Gastrocnemius medialis (tissue), 4 donors: ENCODE results near the gene SYCN. TPM values are rescaled to one million over a fixed set of nuclear protein-coding genes. Genes with fewer than 3 reads are reported as not detected.

ENCODE experiments used
- ATAC-seq, 2 donors: fragments of 150-250 bp; one replicate each; pipeline ENCODE4 v1.9.1; 2016
- DNase-seq, 2 donors: peaks; one replicate each; pipeline ENCODE4 v3.0.0-alpha.2; 2019
- H3K27ac ChIP-seq, 4 donors: fragments of 200-600 bp; sonication (generic); 1 replicate in 1 of 4; 2 replicates in 3 of 4; pipeline ENCODE4 v1.5.1; 2016 to 2018; ENCODE audit warnings: mild to moderate bottlenecking in 2 of 4, moderate library complexity in 1 of 4
- H3K27me3 ChIP-seq, 3 donors: fragments of 200-600 bp; sonication (generic) in 2 of 3; 1 replicate in 1 of 3; 2 replicates in 2 of 3; pipeline versions ENCODE4 v1.5.1 to v1.6.0; 2016 to 2019; ENCODE audit warnings: mild to moderate bottlenecking in 1 of 3, moderate library complexity in 1 of 3
- H3K36me3 ChIP-seq, 2 donors: fragments of 200-600 bp; sonication (generic) in 1 of 2; one replicate each; pipeline ENCODE4 v1.5.1; 2017 to 2018
- H3K4me1 ChIP-seq, 2 donors: fragments of 200-600 bp; sonication (generic) in 1 of 2; one replicate each; pipeline ENCODE4 v1.5.1; 2016 to 2017; ENCODE audit warnings: mild to moderate bottlenecking in 2 of 2
- H3K4me3 ChIP-seq, 4 donors: fragments of 200-600 bp; sonication (generic) in 3 of 4; 1 replicate in 1 of 4; 2 replicates in 3 of 4; pipeline ENCODE4 v1.5.1; 2016 to 2019; ENCODE audit warnings: mild to moderate bottlenecking in 2 of 4
- H3K9me3 ChIP-seq, 3 donors: fragments of 200-600 bp; sonication (generic) in 2 of 3; 1 replicate in 1 of 3; 2 replicates in 2 of 3; pipeline ENCODE4 v1.5.1; 2016 to 2019
- POLR2A ChIP-seq, 2 donors: fragments of 450-650 bp; IDR thresholded peaks; one replicate each; pipeline ENCODE4 v1.6.1; 2017; ENCODE audit warnings: antibody characterized with exemption in 2 of 2, mild to moderate bottlenecking in 2 of 2, moderate library complexity in 2 of 2
- in situ Hi-C, 4 donors: fragments of 200-750 bp; cut with MboI; loops; one replicate each; pipeline versions ENCODE4 v1.15.0 to v1.8.0; 2017; ENCODE audit warnings: low sequenced_read_pairs in 4 of 4
- intact Hi-C: fragments of 100-400 bp; cut with DNase I; formaldehyde crosslinking; loops from one replicate; pipeline ENCODE4 v1.15.1; 2023; ENCODE audit warnings: low total_unique reads
- total RNA-seq, 4 donors: library from RNA; depleted of rRNA; stranded (reverse); fragments of >200 nt; gene quantifications; one replicate each; pipeline versions ENCODE4 v1.1.0 to v1.2.3, GENCODE V29; 2016
- TF ChIP-seq, protein P1 (sequence below), 5 experiments: fragments of 450-650 bp in 3 of 5; fragments of 200-600 bp in 2 of 5; sonication (generic) in 2 of 5; IDR thresholded peaks in 4 of 5; conservative IDR thresholded peaks in 1 of 5; 1 replicate in 4 of 5; 2 replicates in 1 of 5; pipeline ENCODE4 v1.5.1; 2016 to 2019; ENCODE audit warnings: antibody characterized with exemption in 5 of 5, mild to moderate bottlenecking in 3 of 5, moderate library complexity in 3 of 5

The SYCN gene
- total RNA-seq, 4 donors from 2014 or later: not detected

GRCh38 chr19:39207293-39207836, 3.3 kb upstream of the SYCN start:
- no peaks in the 10 kb centered on the region for H3K36me3 ChIP-seq
- in situ Hi-C loops: no loop called here
- H3K9me3 ChIP-seq: no peaks in the 10 kb centered on the region
- no peak for TF ChIP-seq POLR2A (IDR thresholded peaks at IDR 0.05)
- TF ChIP-seq, protein P1, sequence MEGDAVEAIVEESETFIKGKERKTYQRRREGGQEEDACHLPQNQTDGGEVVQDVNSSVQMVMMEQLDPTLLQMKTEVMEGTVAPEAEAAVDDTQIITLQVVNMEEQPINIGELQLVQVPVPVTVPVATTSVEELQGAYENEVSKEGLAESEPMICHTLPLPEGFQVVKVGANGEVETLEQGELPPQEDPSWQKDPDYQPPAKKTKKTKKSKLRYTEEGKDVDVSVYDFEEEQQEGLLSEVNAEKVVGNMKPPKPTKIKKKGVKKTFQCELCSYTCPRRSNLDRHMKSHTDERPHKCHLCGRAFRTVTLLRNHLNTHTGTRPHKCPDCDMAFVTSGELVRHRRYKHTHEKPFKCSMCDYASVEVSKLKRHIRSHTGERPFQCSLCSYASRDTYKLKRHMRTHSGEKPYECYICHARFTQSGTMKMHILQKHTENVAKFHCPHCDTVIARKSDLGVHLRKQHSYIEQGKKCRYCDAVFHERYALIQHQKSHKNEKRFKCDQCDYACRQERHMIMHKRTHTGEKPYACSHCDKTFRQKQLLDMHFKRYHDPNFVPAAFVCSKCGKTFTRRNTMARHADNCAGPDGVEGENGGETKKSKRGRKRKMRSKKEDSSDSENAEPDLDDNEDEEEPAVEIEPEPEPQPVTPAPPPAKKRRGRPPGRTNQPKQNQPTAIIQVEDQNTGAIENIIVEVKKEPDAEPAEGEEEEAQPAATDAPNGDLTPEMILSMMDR (IDR thresholded peaks at IDR 0.05 in 4 of 5, conservative IDR thresholded peaks at IDR 0.05 in 1 of 5): no peak
- DNase-seq (no peak), ATAC-seq (no peak)
- no peak overlapping the region for H3K27ac ChIP-seq
- peaks cover 23 to 26% (median 24%) of the 10 kb centered on the region in 3 donors for H3K27me3 ChIP-seq
- H3K4me1 ChIP-seq: no peaks in the 10 kb centered on the region
- H3K4me3 ChIP-seq: no peak overlapping the region
- intact Hi-C loops: no loop called here

- intact Hi-C loops: no loop called here
- no peaks in the 10 kb centered on the region for H3K4me1 ChIP-seq
- H3K27ac ChIP-seq: no peak overlapping the region
- no peak for ATAC-seq
- no peaks in the 10 kb centered on the region for H3K9me3 ChIP-seq
- no peak for DNase-seq
- in situ Hi-C loops: no loop called here
- H3K27me3 ChIP-seq: peaks cover 32 to 35% (median 35%) of the 10 kb centered on the region in 3 donors
- TF ChIP-seq POLR2A (IDR thresholded peaks at IDR 0.05): no peak
- TF ChIP-seq, protein P1 (IDR thresholded peaks at IDR 0.05 in 4 of 5, conservative IDR thresholded peaks at IDR 0.05 in 1 of 5): no peak
- H3K36me3 ChIP-seq: no peaks in the 10 kb centered on the region
- H3K4me3 ChIP-seq: no peak overlapping the region
These were observed 2.1 kb upstream of the SYCN start for GRCh38 chr19:39206122-39206521.

DNA sequence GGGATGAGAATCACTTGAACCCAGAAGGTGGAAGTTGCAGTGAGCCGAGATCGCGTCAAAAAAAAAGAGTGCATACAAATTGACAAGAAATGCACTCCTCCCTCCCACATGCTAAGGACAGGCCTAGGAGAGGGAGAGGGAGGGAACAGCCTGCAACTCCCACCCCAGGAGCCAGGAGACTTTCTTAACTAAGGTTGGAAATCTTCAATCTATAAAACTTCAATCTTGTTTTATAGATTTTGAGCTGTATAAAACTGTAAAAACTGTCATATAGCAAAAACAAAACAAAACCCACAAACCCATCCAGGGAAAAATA, 1.3 kb upstream of the SYCN start:
- intact Hi-C loops: no loop called here
- Histone ChIP-seq H3K4me1 (no peaks in the 10 kb centered on the region), H3K27ac (no peak overlapping the region), H3K36me3 (no peaks in the 10 kb centered on the region), H3K4me3 (no peak overlapping the region), H3K27me3 (peaks cover 38 to 42% (median 39%) of the 10 kb centered on the region in 3 donors), H3K9me3 (no peaks in the 10 kb centered on the region)
- DNase-seq (no peak), ATAC-seq (no peak)
- TF ChIP-seq, protein P1 (IDR thresholded peaks at IDR 0.05 in 4 of 5, conservative IDR thresholded peaks at IDR 0.05 in 1 of 5): no peak
- no peak for TF ChIP-seq POLR2A (IDR thresholded peaks at IDR 0.05)
- in situ Hi-C loops: no loop called here

DNA sequence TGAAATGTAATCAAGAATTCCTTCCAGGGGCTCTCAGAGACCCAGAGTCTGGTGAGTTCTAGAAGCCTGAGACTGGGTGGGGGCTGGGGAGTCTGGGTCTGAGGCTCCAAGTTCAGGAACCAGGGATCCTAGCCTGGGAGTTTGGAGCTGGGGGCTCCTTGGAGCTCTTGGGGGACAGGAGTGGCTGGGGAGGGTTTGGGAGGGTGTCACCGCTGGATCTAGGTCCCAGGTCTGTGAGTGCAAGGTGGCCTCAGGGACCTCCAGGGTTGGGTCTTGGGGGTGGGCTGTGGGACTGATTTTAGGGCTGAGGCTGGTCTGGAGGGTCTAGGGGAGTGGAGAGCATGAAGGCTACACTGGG, 1.1 kb downstream of the SYCN start:
- DNase-seq: no peak
- intact Hi-C loops (no loop called here), in situ Hi-C loops (no loop called here)
- Histone ChIP-seq H3K9me3 (no peaks in the 10 kb centered on the region), H3K4me3 (no peak overlapping the region), H3K27ac (no peak overlapping the region), H3K27me3 (peaks cover 46 to 61% (median 58%) of the 10 kb centered on the region in 3 donors), H3K4me1 (no peaks in the 10 kb centered on the region), H3K36me3 (no peaks in the 10 kb centered on the region)
- no peak for TF ChIP-seq POLR2A (IDR thresholded peaks at IDR 0.05)
- ATAC-seq: no peak

DNA sequence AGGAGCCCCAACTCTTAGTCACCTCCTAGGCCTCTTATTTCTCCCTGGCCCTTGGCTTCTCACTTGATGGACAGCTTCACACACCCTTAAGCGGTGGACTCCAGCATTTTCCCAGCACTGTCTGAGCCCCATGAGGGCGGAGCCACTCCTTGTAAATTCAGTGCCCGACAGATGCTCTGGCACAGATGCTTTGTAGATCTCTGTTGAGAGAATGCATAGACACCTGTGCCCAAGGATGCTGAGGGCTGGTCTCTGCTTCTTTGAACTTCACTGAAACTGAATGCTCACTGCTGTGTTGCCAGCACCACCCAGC, 3.3 kb downstream of the SYCN start:
- H3K27ac ChIP-seq: no peak overlapping the region
- no peaks in the 10 kb centered on the region for H3K9me3 ChIP-seq
- no peaks in the 10 kb centered on the region for H3K4me1 ChIP-seq
- intact Hi-C loops: no loop called here
- TF ChIP-seq, protein P1 (IDR thresholded peaks at IDR 0.05 in 4 of 5, conservative IDR thresholded peaks at IDR 0.05 in 1 of 5): no peak
- no peak for TF ChIP-seq POLR2A (IDR thresholded peaks at IDR 0.05)
- H3K4me3 ChIP-seq: no peak overlapping the region
- H3K36me3 ChIP-seq: no peaks in the 10 kb centered on the region
- in situ Hi-C loops: no loop called here
- peaks cover 64 to 83% (median 80%) of the 10 kb centered on the region in 3 donors for H3K27me3 ChIP-seq
- no peak for DNase-seq
- ATAC-seq: no peak
